Stimulated activated naive B cell treated with anti-CD40 and anti-IgM and Interleukin-4, amounts not matched to agents 10 μg/mL and 1 μg/mL and 100 μg/mL, for 72 hours (primary cell): ENCODE measurements around the gene AP3D1.

Experiments used
- ATAC-seq, 2 donors: fragments of 150-1000 bp; cut with Tn5 transposase; replicated peaks; 2 replicates each; pipeline ENCODE4 v1.10.0; 2021; ENCODE audit warnings: moderate library complexity in 1 of 2
- DNase-seq: peaks from one replicate; pipeline ENCODE4 v3.0.0; 2021
- H3K27ac Mint-ChIP-seq: one replicate; pipeline ENCODE4 v1.8.0; 2022; ENCODE audit warnings: mild to moderate bottlenecking, mixed read lengths
- H3K27me3 Mint-ChIP-seq, 2 donors: one replicate each; pipeline ENCODE4 v1.8.0; 2022; ENCODE audit warnings: mixed read lengths in 2 of 2
- H3K36me3 Mint-ChIP-seq, 2 donors: one replicate each; pipeline ENCODE4 v1.8.0; 2022; ENCODE audit warnings: mixed read lengths in 2 of 2, mild to moderate bottlenecking in 1 of 2
- H3K4me1 Mint-ChIP-seq, 2 donors: one replicate each; pipeline ENCODE4 v1.8.0; 2022; ENCODE audit warnings: mixed read lengths in 2 of 2, mild to moderate bottlenecking in 1 of 2
- H3K4me3 Mint-ChIP-seq, 2 donors: one replicate each; pipeline ENCODE4 v1.8.0; 2022; ENCODE audit warnings: mild to moderate bottlenecking in 2 of 2, mixed read lengths in 2 of 2, moderate library complexity in 1 of 2
- H3K9me3 Mint-ChIP-seq, 2 donors: one replicate each; pipeline ENCODE4 v1.8.0; 2022; ENCODE audit warnings: mixed read lengths in 2 of 2, mild to moderate bottlenecking in 1 of 2

Gene AP3D1

GRCh38 chr19:2111425-2111824 lies 39.9 kb downstream of the AP3D1 start:
- Mint-ChIP-seq H3K27ac (no peak overlapping the region), H3K9me3 (no peaks in the 10 kb centered on the region), H3K27me3 (no peaks in the 10 kb centered on the region)

GRCh38 chr19:2110822-2111221 lies 40.5 kb downstream of the AP3D1 start:
- peak in 1 of 2 donors; percentile 20 for ATAC-seq
- Mint-ChIP-seq H3K9me3 (no peaks in the 10 kb centered on the region), H3K4me3 (no peak overlapping the region), H3K27ac (no peak overlapping the region), H3K36me3 (peaks cover 52 to 57% of the 10 kb centered on the region in 2 donors), H3K4me1 (peaks cover 13 to 23% of the 10 kb centered on the region in 2 donors), H3K27me3 (no peaks in the 10 kb centered on the region)
- DNase-seq = no peak

More at GRCh38 chr19:2111425-2111824, 39.9 kb downstream of the AP3D1 start:
- Mint-ChIP-seq H3K36me3 (peaks cover 46 to 54% of the 10 kb centered on the region in 2 donors), H3K4me3 (peak overlapping the region in 1 of 2 donors; percentile 23), H3K4me1 (peaks cover 13 to 23% of the 10 kb centered on the region in 2 donors)
- no peak for ATAC-seq
- no peak for DNase-seq

- H3K9me3 Mint-ChIP-seq = peaks cover 2% of the 10 kb centered on the region in 2 donors
- no peak for ATAC-seq
Observed at GRCh38 chr19:2109046-2109864, 42.1 kb downstream of the AP3D1 start.

GRCh38 chr19:2108251-2109016 lies 42.9 kb downstream of the AP3D1 start:
- peaks cover 55 to 60% of the 10 kb centered on the region in 2 donors for H3K36me3 Mint-ChIP-seq
- H3K9me3 Mint-ChIP-seq = peaks cover 3 to 8% of the 10 kb centered on the region in 2 donors
- no peaks in the 10 kb centered on the region for H3K27me3 Mint-ChIP-seq
- H3K4me3 Mint-ChIP-seq = peak overlapping the region in 1 of 2 donors; percentile 21
- DNase-seq (no peak), ATAC-seq (peak; percentile 7 to 12)
- peaks cover 17% of the 10 kb centered on the region in 2 donors for H3K4me1 Mint-ChIP-seq
- H3K27ac Mint-ChIP-seq = no peak overlapping the region

More at GRCh38 chr19:2109046-2109864, 42.1 kb downstream of the AP3D1 start:
- Mint-ChIP-seq H3K4me1 (peaks cover 12 to 16% of the 10 kb centered on the region in 2 donors), H3K4me3 (no peak overlapping the region), H3K27ac (peak overlapping the region; percentile 83), H3K27me3 (no peaks in the 10 kb centered on the region), H3K36me3 (peaks cover 54 to 59% of the 10 kb centered on the region in 2 donors)
- DNase-seq = no peak

- DNase-seq (no peak), ATAC-seq (no peak)
- H3K27me3 Mint-ChIP-seq = no peaks in the 10 kb centered on the region
- H3K9me3 Mint-ChIP-seq = peaks cover 3 to 8% of the 10 kb centered on the region in 2 donors
- no peak overlapping the region for H3K4me3 Mint-ChIP-seq
- H3K36me3 Mint-ChIP-seq = peaks cover 57 to 72% of the 10 kb centered on the region in 2 donors
- H3K4me1 Mint-ChIP-seq = peaks cover 18 to 20% of the 10 kb centered on the region in 2 donors
- peak overlapping the region; percentile 62 for H3K27ac Mint-ChIP-seq
Observed at GRCh38 chr19:2103045-2103707, 48.2 kb downstream of the AP3D1 start.

GRCh38 chr19:2101417-2102335 lies 49.7 kb downstream of the AP3D1 start:
- H3K9me3 Mint-ChIP-seq = peaks cover 3 to 8% of the 10 kb centered on the region in 2 donors
- H3K4me1 Mint-ChIP-seq = peaks cover 18 to 30% of the 10 kb centered on the region in 2 donors
- ATAC-seq (no peak), DNase-seq (no peak)
- H3K36me3 Mint-ChIP-seq = peaks cover 49 to 61% of the 10 kb centered on the region in 2 donors
- H3K4me3 Mint-ChIP-seq = no peak overlapping the region
- no peaks in the 10 kb centered on the region for H3K27me3 Mint-ChIP-seq
- peak overlapping the region; percentile 80 for H3K27ac Mint-ChIP-seq

- H3K4me3 Mint-ChIP-seq = no peak overlapping the region
- ATAC-seq = no peak
Observed at GRCh38 chr19:2100719-2101061, 50.7 kb downstream of the AP3D1 start.

GRCh38 chr19:2099937-2100718 lies 51.2 kb downstream of the AP3D1 start:
- DNase-seq (no peak), ATAC-seq (no peak)
- Mint-ChIP-seq H3K4me1 (peaks cover 18 to 37% of the 10 kb centered on the region in 2 donors), H3K36me3 (peaks cover 41 to 56% of the 10 kb centered on the region in 2 donors), H3K27ac (peak overlapping the region; percentile 71), H3K27me3 (no peaks in the 10 kb centered on the region), H3K9me3 (peaks cover 3 to 8% of the 10 kb centered on the region in 2 donors), H3K4me3 (no peak overlapping the region)

More at GRCh38 chr19:2100719-2101061, 50.7 kb downstream of the AP3D1 start:
- Mint-ChIP-seq H3K36me3 (peaks cover 43 to 56% of the 10 kb centered on the region in 2 donors), H3K27me3 (no peaks in the 10 kb centered on the region), H3K9me3 (peaks cover 3 to 8% of the 10 kb centered on the region in 2 donors), H3K4me1 (peaks cover 17 to 32% of the 10 kb centered on the region in 2 donors), H3K27ac (peak overlapping the region; percentile 71)
- no peak for DNase-seq

- DNase-seq = no peak
- Mint-ChIP-seq H3K36me3 (peaks cover 40 to 57% of the 10 kb centered on the region in 2 donors), H3K27me3 (no peaks in the 10 kb centered on the region), H3K9me3 (peaks cover 0 to 4% of the 10 kb centered on the region in 2 donors), H3K4me1 (peaks cover 22 to 44% of the 10 kb centered on the region in 2 donors), H3K4me3 (no peak overlapping the region), H3K27ac (no peak overlapping the region)
- ATAC-seq = no peak
Observed at GRCh38 chr19:2099054-2099501, 52.3 kb downstream of the AP3D1 start.

GRCh38 chr19:2097886-2098327 lies 53.5 kb downstream of the AP3D1 start:
- peak overlapping the region; percentile 87 to 90 for H3K4me3 Mint-ChIP-seq
- H3K27ac Mint-ChIP-seq = peak overlapping the region; percentile 93
- peaks cover 40 to 57% of the 10 kb centered on the region in 2 donors for H3K36me3 Mint-ChIP-seq
- H3K4me1 Mint-ChIP-seq = peaks cover 23 to 51% of the 10 kb centered on the region in 2 donors
- DNase-seq (no peak), ATAC-seq (no peak)
- no peaks in the 10 kb centered on the region for H3K27me3 Mint-ChIP-seq
- H3K9me3 Mint-ChIP-seq = no peaks in the 10 kb centered on the region

GRCh38 chr19:2097203-2097885 lies 54.0 kb downstream of the AP3D1 start:
- Mint-ChIP-seq H3K36me3 (peaks cover 42 to 60% of the 10 kb centered on the region in 2 donors), H3K4me1 (peaks cover 26 to 56% of the 10 kb centered on the region in 2 donors), H3K27me3 (no peaks in the 10 kb centered on the region), H3K27ac (peak overlapping the region; percentile 93), H3K4me3 (peak overlapping the region; percentile 87 to 90), H3K9me3 (no peaks in the 10 kb centered on the region)
- peak; percentile 56 for DNase-seq
- ATAC-seq = peak; percentile 4 to 12
